IMR-90 (cell line): ENCODE measurements around the gene RINT1. TPM values are rescaled to one million over a fixed set of nuclear protein-coding genes. Genes with fewer than 3 reads are reported as not detected.

Experiments used
- ATAC-seq: fragments of 200-7000 bp; cut with Tn5 transposase; 2 replicates; pipeline ENCODE4 v1.9.1; 2020; ENCODE audit warnings: low read depth, mild to moderate bottlenecking, moderate library complexity
- BruUV-seq: library from RNA; stranded (reverse); fragments of 400-500 nt; replicated peaks from 2 replicates; lab custom pipeline; 2021; lab: Mats Ljungman, UMichigan
- CTCF ChIA-PET: fragments of 300-600 bp; formaldehyde crosslinking; extraction: SDS; loops from one replicate; lab custom pipeline; 2021; ENCODE audit warnings: antibody characterized with exemption; lab: Yijun Ruan, JAX
- POLR2A ChIA-PET: fragments of 300-600 bp; sonication (Branson Sonifier 250); formaldehyde crosslinking; loops from one replicate; lab custom pipeline; 2022; ENCODE audit warnings: antibody characterized with exemption; ENCODE audit not compliant: unreplicated experiment; lab: Charles Lee
- DNase-seq: peaks from one replicate; pipeline ENCODE4 v3.0.0; 2013
- H2AFZ ChIP-seq: replicated peaks from 2 replicates; pipeline ENCODE3; 2013; ENCODE audit warnings: low read length, mild to moderate bottlenecking; ENCODE audit not compliant: poor library complexity
- H2AK5ac ChIP-seq: 2 replicates; pipeline ENCODE4 v1.6.1; 2013; ENCODE audit warnings: low read depth, low read length, inconsistent platforms
- H2AK9ac ChIP-seq: replicated peaks from 2 replicates; pipeline ENCODE3; 2013; ENCODE audit warnings: mild to moderate bottlenecking, low read depth, low read length, moderate library complexity; ENCODE audit not compliant: poor library complexity
- H2BK120ac ChIP-seq: 2 replicates; pipeline ENCODE4 v1.6.1; 2013; ENCODE audit warnings: low read depth, low read length, inconsistent platforms
- H2BK15ac ChIP-seq: 3 replicates; pipeline ENCODE4 v1.6.1; 2013; ENCODE audit warnings: low read depth, low read length, inconsistent platforms
- H2BK20ac ChIP-seq: 2 replicates; pipeline ENCODE4 v1.6.1; 2013; ENCODE audit warnings: low read depth, mild to moderate bottlenecking, inconsistent platforms, low read length, moderate library complexity
- H2BK5ac ChIP-seq: 2 replicates; pipeline ENCODE4 v1.6.1; 2013; ENCODE audit warnings: mild to moderate bottlenecking, low read depth, low read length, inconsistent platforms; ENCODE audit not compliant: poor library complexity, severe bottlenecking
- H3K14ac ChIP-seq: replicated peaks from 2 replicates; pipeline ENCODE4 v1.6.1; 2013; ENCODE audit warnings: low read depth, low read length, inconsistent platforms
- H3K18ac ChIP-seq: 2 replicates; pipeline ENCODE4 v1.6.1; 2013; ENCODE audit warnings: low read depth, low read length, control low read depth
- H3K23ac ChIP-seq: 2 replicates; pipeline ENCODE4 v1.6.1; 2013; ENCODE audit warnings: low read depth, low read length, inconsistent platforms
- H3K27ac ChIP-seq: 2 replicates; pipeline ENCODE4 v1.5.1; 2013; ENCODE audit warnings: mild to moderate bottlenecking, control low read depth, low read length; ENCODE audit not compliant: insufficient read depth
- H3K27me3 ChIP-seq: 2 replicates; pipeline ENCODE4 v1.6.1; 2013; ENCODE audit warnings: low read length; ENCODE audit not compliant: control insufficient read depth, insufficient read depth
- H3K36me3 ChIP-seq: 2 replicates; pipeline ENCODE4 v1.6.1; 2013; ENCODE audit warnings: low read length, mixed read lengths; ENCODE audit not compliant: control insufficient read depth, insufficient read depth
- H3K4ac ChIP-seq: 2 replicates; pipeline ENCODE4 v1.6.1; 2013; ENCODE audit warnings: low read depth, low read length, inconsistent platforms
- H3K4me1 ChIP-seq: 2 replicates; pipeline ENCODE4 v1.6.1; 2013; ENCODE audit warnings: low read length, mixed read lengths; ENCODE audit not compliant: control insufficient read depth, insufficient read depth
- H3K4me2 ChIP-seq: 2 replicates; pipeline ENCODE4 v1.6.1; 2013; ENCODE audit warnings: low read depth, mild to moderate bottlenecking, control low read depth, low read length, moderate library complexity
- H3K4me3 ChIP-seq: 2 replicates; pipeline ENCODE4 v1.5.1; 2013; ENCODE audit warnings: low read depth, mild to moderate bottlenecking, control low read depth, low read length, moderate library complexity; ENCODE audit not compliant: insufficient read depth
- H3K56ac ChIP-seq: 2 replicates; pipeline ENCODE4 v1.6.1; 2013; ENCODE audit warnings: low read length, inconsistent platforms; ENCODE audit not compliant: insufficient read depth; ENCODE audit errors: extremely low read depth
- H3K79me1 ChIP-seq, 2 experiments: 2 replicates each; pipeline ENCODE4 v1.6.1; 2013; ENCODE audit warnings: low read length in 2 of 2, inconsistent platforms in 1 of 2, low read depth in 1 of 2
- H3K9ac ChIP-seq: 2 replicates; pipeline ENCODE4 v1.6.1; 2013; ENCODE audit warnings: low read depth, low read length, control low read depth
- H3K9me1 ChIP-seq: 2 replicates; pipeline ENCODE4 v1.6.1; 2013; ENCODE audit warnings: low read length, inconsistent platforms; ENCODE audit not compliant: insufficient read depth
- H3K9me3 ChIP-seq: 2 replicates; pipeline ENCODE4 v1.6.1; 2013; ENCODE audit warnings: low read length; ENCODE audit not compliant: control insufficient read depth, insufficient read depth
- H4K20me1 ChIP-seq: 2 replicates; pipeline ENCODE4 v1.6.1; 2013; ENCODE audit warnings: low read length, inconsistent platforms; ENCODE audit not compliant: insufficient read depth
- H4K5ac ChIP-seq: 2 replicates; pipeline ENCODE4 v1.6.1; 2013; ENCODE audit warnings: mild to moderate bottlenecking, low read depth, low read length, control low read depth
- H4K8ac ChIP-seq, 2 experiments: 2 replicates each; pipeline ENCODE4 v1.6.1; 2013; ENCODE audit warnings: low read depth in 2 of 2, low read length in 2 of 2, control low read depth in 1 of 2, inconsistent platforms in 1 of 2
- H4K91ac ChIP-seq: 2 replicates; pipeline ENCODE4 v1.6.1; 2013; ENCODE audit warnings: low read depth, low read length, inconsistent platforms; ENCODE audit not compliant: insufficient read depth
- BHLHE40 ChIP-seq: fragments of 150-350 bp; IDR thresholded peaks from 2 replicates; pipeline ENCODE4 v1.6.1; 2016; ENCODE audit warnings: mild to moderate bottlenecking, low read depth, low read length
- CEBPB ChIP-seq: IDR thresholded peaks from 2 replicates; pipeline ENCODE4 v1.6.1; 2012; ENCODE audit warnings: low read depth, low read length, improper control_type of control experiment
- CHD1 ChIP-seq: IDR thresholded peaks from 2 replicates; pipeline ENCODE4 v1.6.1; 2012; ENCODE audit warnings: low read depth, low read length, improper control_type of control experiment
- CTCF ChIP-seq: conservative IDR thresholded peaks from 2 replicates; pipeline ENCODE4 v1.5.1; 2012; ENCODE audit warnings: mild to moderate bottlenecking, low read depth, low read length, improper control_type of control experiment
- ELK1 ChIP-seq: fragments of 150-350 bp; IDR thresholded peaks from 2 replicates; pipeline ENCODE4 v1.6.1; 2016; ENCODE audit warnings: low read depth, mild to moderate bottlenecking, low read length, moderate library complexity, borderline replicate concordance
- FOS ChIP-seq: fragments of 150-350 bp; IDR thresholded peaks from 2 replicates; pipeline ENCODE4 v1.6.1; 2016; ENCODE audit warnings: low read depth, low read length
- MAFK ChIP-seq: IDR thresholded peaks from 2 replicates; pipeline ENCODE4 v1.6.1; 2012; ENCODE audit warnings: low read depth, low read length, improper control_type of control experiment
- MAZ ChIP-seq: IDR thresholded peaks from 2 replicates; pipeline ENCODE4 v1.6.1; 2012; ENCODE audit warnings: low read depth, mild to moderate bottlenecking, low read length, improper control_type of control experiment, moderate library complexity, borderline replicate concordance
- MXI1 ChIP-seq: IDR thresholded peaks from 2 replicates; pipeline ENCODE4 v1.6.1; 2012; ENCODE audit warnings: low read depth, mild to moderate bottlenecking, low read length, moderate library complexity, borderline replicate concordance
- NFE2L2 ChIP-seq: fragments of 150-350 bp; IDR thresholded peaks from 2 replicates; pipeline ENCODE4 v1.6.1; 2016; ENCODE audit warnings: low read depth, mild to moderate bottlenecking, low read length
- POLR2A ChIP-seq: IDR thresholded peaks from 2 replicates; pipeline ENCODE4 v1.6.1; 2012; ENCODE audit warnings: mild to moderate bottlenecking, low read depth, low read length
- RAD21 ChIP-seq: IDR thresholded peaks from 2 replicates; pipeline ENCODE4 v1.6.1; 2012; ENCODE audit warnings: low read length, improper control_type of control experiment
- RCOR1 ChIP-seq: IDR thresholded peaks from 2 replicates; pipeline ENCODE4 v1.6.1; 2012; ENCODE audit warnings: mild to moderate bottlenecking, low read length, improper control_type of control experiment; ENCODE audit not compliant: insufficient replicate concordance
- RFX5 ChIP-seq: IDR thresholded peaks from 2 replicates; pipeline ENCODE4 v1.8.0; 2012; ENCODE audit warnings: low read depth, mild to moderate bottlenecking, low read length, moderate library complexity
- USF2 ChIP-seq: fragments of 150-350 bp; IDR thresholded peaks from 2 replicates; pipeline ENCODE4 v1.6.1; 2017; ENCODE audit warnings: mild to moderate bottlenecking, antibody characterized with exemption, low read length, low read depth
- WGBS, 2 experiments: methylation state at CpG; one replicate each; pipeline versions ENCODE4 v1.1.5 to v1.1.7; 2013; ENCODE audit warnings: missing lambda C conversion rate in 2 of 2; ENCODE audit not compliant: insufficient read length in 1 of 2; ENCODE audit errors: extremely low coverage in 2 of 2; 5-methylcytosine and 5-hydroxymethylcytosine counted together
- dilution Hi-C: fragments of 300-500 bp; cut with HindIII; formaldehyde crosslinking; loops from one replicate; pipeline ENCODE4 v1.14.3; 2018; ENCODE audit warnings: low sequenced_read_pairs; ENCODE audit not compliant: unreplicated experiment
- in situ Hi-C: fragments of 300-500 bp; cut with MboI; formaldehyde crosslinking; loops from 3 replicates; pipeline ENCODE4 v1.14.3; 2019; ENCODE audit warnings: low sequenced_read_pairs, inconsistent platforms, mixed read lengths
- intact Hi-C: fragments of 100-400 bp; cut with micrococcal nuclease; formaldehyde crosslinking; loops from 2 replicates; pipeline ENCODE4 v1.10.0; 2022
- polyA plus RNA-seq, 3 experiments: library from polyadenylated mRNA; depleted of rRNA; stranded (reverse); fragments of >200 nt; gene quantifications; 2 replicates each; pipeline ENCODE4 v1.2.3, GENCODE V29; 2012; ENCODE audit warnings: low replicate concordance in 1 of 3
- total RNA-seq: library from RNA; depleted of rRNA; stranded (reverse); fragments of >200 nt; gene quantifications from 2 replicates; pipeline ENCODE4 v1.2.3, GENCODE V29; 2012

Gene RINT1
- total and polyA plus RNA-seq, 2 of the 4 experiments (the other 2 are of a cell fraction) = 15.9 to 23.1 TPM

- no peak overlapping the region for H4K5ac ChIP-seq
- no peak overlapping the region for H2BK15ac ChIP-seq
- no peak overlapping the region for H3K23ac ChIP-seq
- no peaks in the 10 kb centered on the region for H3K9me1 ChIP-seq
- no peaks in the 10 kb centered on the region for H3K27me3 ChIP-seq
- H2AK9ac ChIP-seq = no peak overlapping the region
- no peak overlapping the region for H3K56ac ChIP-seq
- H2AK5ac ChIP-seq = no peak overlapping the region
- no peak overlapping the region for H2AFZ ChIP-seq
- H3K18ac ChIP-seq = no peak overlapping the region
- H4K91ac ChIP-seq = no peak overlapping the region
- H3K9ac ChIP-seq = no peak overlapping the region
- H3K36me3 ChIP-seq = no peaks in the 10 kb centered on the region
- intact Hi-C loops (loop anchor here (5.0 kb wide), 1 partner anchor 138 kb away; the partner anchor contains the start of gene SRPK2), dilution Hi-C loops (no loop called here), in situ Hi-C loops (no loop called here)
- no peak overlapping the region for H3K27ac ChIP-seq
- H3K4ac ChIP-seq = no peak overlapping the region
- H3K4me2 ChIP-seq = no peak overlapping the region
- H2BK5ac ChIP-seq = no peak overlapping the region
- no peak overlapping the region for H3K14ac ChIP-seq
- peaks cover 2% of the 10 kb centered on the region; the same call in 1 of the 2 replicates for H3K4me1 ChIP-seq
- DNase-seq (no peak), ATAC-seq (no peak)
- no peak overlapping the region for H2BK120ac ChIP-seq
- H2BK20ac ChIP-seq = no peak overlapping the region
- TF ChIP-seq BHLHE40 (no peak), MAZ (no peak), CHD1 (no peak), CEBPB (no peak), RCOR1 (no peak), ELK1 (no peak), CTCF (no peak), MAFK (no peak), RFX5 (no peak), USF2 (no peak), FOS (no peak), MXI1 (no peak), NFE2L2 (no peak), POLR2A (no peak), RAD21 (no peak)
- CTCF ChIA-PET = no interaction called here
- no CpG with 5 or more reads among the region's 4 CpGs for WGBS, 2 experiments
- BruUV-seq = no TSS peak
- no peak overlapping the region for H3K4me3 ChIP-seq
- H4K20me1 ChIP-seq = peaks cover 7% of the 10 kb centered on the region; the same call in 1 of the 2 replicates
- H3K79me1 ChIP-seq = peaks cover 7 to 12% of the 10 kb centered on the region in 2 experiments; a peak in 2 of 4 replicates
- H4K8ac ChIP-seq = no peak overlapping the region
- POLR2A ChIA-PET = interaction anchor here (0.6 kb wide), 1 partner anchor 19 kb away, joined by 3 read pairs; no protein-coding TSS in a partner anchor
- H3K9me3 ChIP-seq = no peaks in the 10 kb centered on the region
These were observed 7.2 kb upstream of the RINT1 start for GRCh38 chr7:105524840-105525239.
